Measurements from ENCODE around the gene PRKCB. TPM values are rescaled to one million over a fixed set of nuclear protein-coding genes. Genes with fewer than 3 reads are reported as not detected.

Gene PRKCB
- total and polyA plus RNA-seq, 7 donors: 0.13 to 1.5 (median 0.83) TPM

GRCh38 chr16:23859713-23860269 lies 24.0 kb downstream of the PRKCB start:
- TF ChIP-seq, protein P1, sequence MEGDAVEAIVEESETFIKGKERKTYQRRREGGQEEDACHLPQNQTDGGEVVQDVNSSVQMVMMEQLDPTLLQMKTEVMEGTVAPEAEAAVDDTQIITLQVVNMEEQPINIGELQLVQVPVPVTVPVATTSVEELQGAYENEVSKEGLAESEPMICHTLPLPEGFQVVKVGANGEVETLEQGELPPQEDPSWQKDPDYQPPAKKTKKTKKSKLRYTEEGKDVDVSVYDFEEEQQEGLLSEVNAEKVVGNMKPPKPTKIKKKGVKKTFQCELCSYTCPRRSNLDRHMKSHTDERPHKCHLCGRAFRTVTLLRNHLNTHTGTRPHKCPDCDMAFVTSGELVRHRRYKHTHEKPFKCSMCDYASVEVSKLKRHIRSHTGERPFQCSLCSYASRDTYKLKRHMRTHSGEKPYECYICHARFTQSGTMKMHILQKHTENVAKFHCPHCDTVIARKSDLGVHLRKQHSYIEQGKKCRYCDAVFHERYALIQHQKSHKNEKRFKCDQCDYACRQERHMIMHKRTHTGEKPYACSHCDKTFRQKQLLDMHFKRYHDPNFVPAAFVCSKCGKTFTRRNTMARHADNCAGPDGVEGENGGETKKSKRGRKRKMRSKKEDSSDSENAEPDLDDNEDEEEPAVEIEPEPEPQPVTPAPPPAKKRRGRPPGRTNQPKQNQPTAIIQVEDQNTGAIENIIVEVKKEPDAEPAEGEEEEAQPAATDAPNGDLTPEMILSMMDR (IDR thresholded peaks at IDR 0.05): no peak
- Histone ChIP-seq H3K27me3 (ENCODE audit: insufficient read depth in 3 of 3, low read length in 2 of 3) (peaks cover 0 to 2% (median 0%) of the 10 kb centered on the region in 3 donors), H3K27ac (no peak overlapping the region), H3K9me3 (no peaks in the 10 kb centered on the region), H3K4me1 (no peaks in the 10 kb centered on the region), H3K36me3 (ENCODE audit: insufficient read depth in 1 of 2, low read depth in 1 of 2) (no peaks in the 10 kb centered on the region), H3K4me3 (no peak overlapping the region)
- 62 to 79% (median 76%) methylated on average over 2 of the region's 2 CpGs for WGBS, 3 donors
- ATAC-seq: no peak
- DNase-seq: no peak
- intact Hi-C loops (cut with DNase I): no loop called here

DNA sequence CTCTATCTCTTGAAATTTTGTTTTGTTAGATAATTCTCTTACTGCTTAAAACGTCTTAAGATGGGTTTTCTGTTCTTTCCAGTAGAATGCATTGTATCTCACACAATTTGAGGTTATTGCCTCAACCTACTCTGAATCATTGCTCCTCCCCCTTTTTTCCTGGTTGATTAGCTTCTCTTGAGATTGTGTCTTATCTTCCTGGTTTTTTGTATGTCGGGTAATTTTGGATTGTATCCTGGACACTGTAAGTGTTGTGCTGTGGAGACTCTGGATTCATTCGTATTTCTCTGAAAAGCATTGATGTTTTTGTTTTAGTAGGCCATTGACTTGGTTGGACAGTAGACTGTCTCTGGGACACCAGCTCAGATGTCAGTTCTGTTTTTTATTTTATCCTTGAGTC lies 26.1 kb downstream of the PRKCB start:
- Histone ChIP-seq H3K36me3 (ENCODE audit: insufficient read depth in 1 of 2, low read depth in 1 of 2) (no peaks in the 10 kb centered on the region), H3K4me1 (no peaks in the 10 kb centered on the region), H3K27ac (no peak overlapping the region), H3K27me3 (ENCODE audit: insufficient read depth in 3 of 3, low read length in 2 of 3) (peaks cover 0 to 2% (median 0%) of the 10 kb centered on the region in 3 donors), H3K9me3 (no peaks in the 10 kb centered on the region), H3K4me3 (no peak overlapping the region)
- intact Hi-C loops (cut with DNase I): no loop called here
- DNase-seq: no peak
- 76 to 81% (median 78%) methylated on average over 3 of the region's 3 CpGs for WGBS, 3 donors
- TF ChIP-seq, protein P1 (IDR thresholded peaks at IDR 0.05): no peak
- no peak for ATAC-seq

DNA sequence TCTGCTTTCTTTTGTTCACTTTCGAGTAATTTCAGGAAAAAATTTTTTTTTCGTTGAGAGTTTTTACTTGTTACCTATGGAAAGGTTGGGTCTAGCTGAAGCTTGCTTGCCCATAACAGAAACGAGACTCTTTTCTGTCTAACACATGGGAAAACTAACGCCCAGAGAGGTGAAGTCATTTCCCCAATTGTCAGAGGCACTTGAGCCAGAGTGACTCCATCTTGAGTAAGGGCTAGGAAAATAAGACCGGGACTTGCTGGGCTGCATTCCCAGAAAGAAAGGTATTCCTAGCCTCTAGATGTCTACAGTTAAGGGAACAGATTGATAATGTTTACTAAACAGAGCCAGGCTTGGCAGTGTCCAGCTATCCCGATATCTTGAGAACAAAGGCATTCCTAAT lies 26.8 kb downstream of the PRKCB start:
- DNase-seq: no peak

DNA sequence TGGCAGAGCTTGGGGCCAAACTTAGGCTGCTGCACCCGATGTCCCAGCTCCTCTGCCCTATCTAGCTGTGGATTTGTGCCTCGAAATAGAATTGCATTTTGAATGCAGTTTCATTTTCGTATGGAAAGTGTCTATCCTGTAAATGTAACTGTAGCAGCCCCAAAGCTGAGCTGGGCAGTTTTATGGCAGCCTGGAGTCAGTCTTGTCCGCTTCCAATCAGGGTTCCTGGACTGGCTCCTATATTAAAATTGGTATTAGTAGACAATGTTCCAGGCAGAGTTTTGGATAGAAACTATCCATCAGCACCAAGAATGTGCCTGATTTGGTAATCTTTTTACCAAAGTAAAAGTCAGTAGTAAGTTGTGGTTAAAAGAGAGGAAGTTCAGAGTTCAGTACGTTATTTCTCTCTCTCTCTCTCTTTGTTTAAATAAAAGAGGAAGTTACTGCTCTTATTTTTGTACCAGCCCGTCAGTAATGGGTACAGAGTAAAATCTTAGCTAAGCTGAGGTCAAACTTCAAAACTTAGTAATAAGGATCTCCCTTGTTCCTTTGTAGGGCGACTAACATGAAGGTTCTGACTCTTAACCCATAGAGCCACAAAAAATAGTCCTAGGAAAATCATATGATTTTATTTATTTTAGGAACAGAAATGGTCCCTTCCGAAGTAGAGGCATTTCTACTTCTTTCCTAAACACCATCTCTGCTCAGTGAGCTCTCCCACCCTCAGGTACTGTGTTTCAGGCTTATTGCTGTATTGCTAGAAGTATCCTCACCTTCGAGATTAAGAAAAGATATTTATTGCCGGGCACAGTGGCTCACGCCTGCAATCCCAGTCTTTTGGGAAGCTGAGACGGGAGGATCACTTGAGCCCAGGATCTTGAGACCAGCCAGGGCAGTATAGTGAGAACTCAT lies 28.0 kb downstream of the PRKCB start:
- peaks cover 0 to 2% (median 0%) of the 10 kb centered on the region in 3 donors for H3K27me3 ChIP-seq (ENCODE audit: insufficient read depth in 3 of 3, low read length in 2 of 3)
- intact Hi-C loops (cut with DNase I): no loop called here
- DNase-seq (no peak), ATAC-seq (no peak)
- no peaks in the 10 kb centered on the region for H3K4me1 ChIP-seq
- no peaks in the 10 kb centered on the region for H3K36me3 ChIP-seq (ENCODE audit: insufficient read depth in 1 of 2, low read depth in 1 of 2)
- TF ChIP-seq, protein P1 (IDR thresholded peaks at IDR 0.05): no peak
- 49 to 58% (median 51%) methylated on average over 12 of the region's 12 CpGs for WGBS, 3 donors
- no peak overlapping the region for H3K27ac ChIP-seq
- no peak overlapping the region for H3K4me3 ChIP-seq
- no peaks in the 10 kb centered on the region for H3K9me3 ChIP-seq

More for the DNA sequence above, 26.8 kb downstream of the PRKCB start:
- Histone ChIP-seq H3K9me3 (no peaks in the 10 kb centered on the region), H3K4me3 (no peak overlapping the region), H3K36me3 (ENCODE audit: insufficient read depth in 1 of 2, low read depth in 1 of 2) (no peaks in the 10 kb centered on the region), H3K27me3 (ENCODE audit: insufficient read depth in 3 of 3, low read length in 2 of 3) (peaks cover 0 to 2% (median 0%) of the 10 kb centered on the region in 3 donors), H3K27ac (no peak overlapping the region), H3K4me1 (no peaks in the 10 kb centered on the region)
- TF ChIP-seq, protein P1 (IDR thresholded peaks at IDR 0.05): no peak
- intact Hi-C loops (cut with DNase I): no loop called here
- 65 to 78% (median 71%) methylated on average over 6 of the region's 6 CpGs for WGBS, 3 donors
- no peak for ATAC-seq
